Left ventricle myocardium superior (tissue), 1 donor: ENCODE measurements around the gene MYOM3. TPM values are rescaled to one million over a fixed set of nuclear protein-coding genes. Genes with fewer than 3 reads are reported as not detected.

Source experiments
- ATAC-seq: fragments of 200-7000 bp; cut with Tn5 transposase; one replicate; pipeline ENCODE4 v1.9.1; 2020; ENCODE audit warnings: mild to moderate bottlenecking, moderate library complexity
- DNase-seq: peaks from one replicate; pipeline ENCODE4 v3.0.0-alpha.2; 2020
- intact Hi-C: fragments of 100-400 bp; cut with micrococcal nuclease; formaldehyde crosslinking; loops from one replicate; pipeline ENCODE4 v1.11.0; 2022
- total RNA-seq: library from RNA; stranded (reverse); fragmentation: NEBNext Ultra II Directional; extraction: Animal tissue kit (Norgen Biotek cat#: 25700); gene quantifications from one replicate; pipeline ENCODE4 v1.2.1, GENCODE V29; 2021
- donor health status: DM: no; HTN: yes; CAD: no; lungs with severe emphysema.

Gene MYOM3
- total RNA-seq, 1 donor from 2014 or later: 409 TPM

DNA sequence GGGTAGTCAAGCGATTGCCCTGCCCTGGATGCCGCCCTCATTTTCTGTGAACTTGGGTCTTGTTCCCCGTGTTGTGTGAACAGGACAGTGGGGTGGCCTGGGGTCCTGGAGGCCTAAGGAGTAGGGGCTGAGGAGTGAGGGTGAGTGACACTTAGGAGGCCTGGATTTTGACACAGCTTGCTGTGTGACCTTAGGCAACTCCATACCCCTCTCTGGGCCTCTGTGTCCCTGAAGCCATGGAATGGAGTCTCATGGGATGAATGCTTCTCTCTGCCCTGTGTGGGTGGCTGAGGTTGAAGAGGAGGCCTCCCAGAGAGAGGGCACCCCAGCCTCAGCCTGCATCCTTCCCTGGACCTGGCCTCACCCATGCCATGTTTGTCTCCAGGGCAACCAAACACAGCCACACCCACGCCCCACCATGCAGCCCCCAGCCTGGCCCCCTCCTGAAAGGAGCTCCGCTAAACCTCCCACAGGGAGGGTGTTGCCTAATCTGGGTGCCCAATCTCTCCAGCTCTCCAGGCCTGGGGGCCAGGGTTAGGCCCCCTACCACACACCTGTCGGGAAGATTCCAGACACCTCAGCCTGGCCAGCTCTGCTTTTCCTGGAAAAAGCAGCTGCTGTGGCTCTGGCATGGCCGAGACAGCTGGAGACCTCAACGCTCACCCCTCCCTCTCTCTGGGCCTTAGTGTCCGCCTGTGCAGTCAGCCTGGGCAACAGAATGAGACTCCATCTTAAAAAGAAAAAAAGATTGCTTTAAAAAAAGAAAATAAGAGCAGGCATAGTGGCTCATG lies 9.9 kb downstream of the MYOM3 start:
- DNase-seq (no peak), ATAC-seq (peak; percentile 2)

DNA sequence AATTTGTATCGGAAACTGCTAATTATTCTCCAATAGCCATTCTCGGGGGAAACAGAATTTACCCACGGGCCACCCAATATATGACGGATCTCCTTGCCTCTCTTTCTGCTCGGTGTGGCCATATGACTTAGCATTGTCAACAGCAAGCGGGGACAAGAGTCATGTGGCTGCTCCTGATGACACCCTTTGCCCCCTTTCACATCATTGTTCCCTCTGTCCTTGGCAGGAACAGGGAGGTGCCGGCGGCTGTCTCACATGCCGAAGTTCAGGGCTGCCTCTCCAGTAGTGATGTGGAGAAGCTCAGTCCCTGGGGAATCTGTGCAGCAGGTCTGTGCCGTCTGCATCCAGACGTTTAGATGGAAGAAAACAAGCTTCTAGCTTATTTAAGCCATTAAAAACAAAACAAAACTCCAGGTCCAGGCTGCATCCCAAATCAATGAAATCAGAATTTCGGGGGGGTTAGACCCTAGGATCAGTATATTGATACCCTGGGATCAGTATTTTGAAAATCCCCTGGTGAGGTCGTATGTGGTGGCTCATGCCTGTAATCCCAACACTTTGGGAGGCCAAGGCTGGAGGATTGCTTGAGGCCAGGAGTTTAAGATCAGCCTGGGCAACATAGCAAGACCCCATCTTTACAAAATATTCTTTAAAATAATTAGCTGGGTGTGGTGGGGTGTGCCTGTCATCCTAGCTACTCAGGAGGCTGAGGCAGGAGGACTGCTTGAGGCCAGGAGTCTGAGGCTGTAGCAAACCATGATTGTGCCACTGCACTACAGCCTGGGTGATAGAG lies 10.8 kb downstream of the MYOM3 start:
- no peak for ATAC-seq
- no peak for DNase-seq
- intact Hi-C loops: no loop called here

More for the DNA sequence above, 9.9 kb downstream of the MYOM3 start:
- intact Hi-C loops: no loop called here

DNA sequence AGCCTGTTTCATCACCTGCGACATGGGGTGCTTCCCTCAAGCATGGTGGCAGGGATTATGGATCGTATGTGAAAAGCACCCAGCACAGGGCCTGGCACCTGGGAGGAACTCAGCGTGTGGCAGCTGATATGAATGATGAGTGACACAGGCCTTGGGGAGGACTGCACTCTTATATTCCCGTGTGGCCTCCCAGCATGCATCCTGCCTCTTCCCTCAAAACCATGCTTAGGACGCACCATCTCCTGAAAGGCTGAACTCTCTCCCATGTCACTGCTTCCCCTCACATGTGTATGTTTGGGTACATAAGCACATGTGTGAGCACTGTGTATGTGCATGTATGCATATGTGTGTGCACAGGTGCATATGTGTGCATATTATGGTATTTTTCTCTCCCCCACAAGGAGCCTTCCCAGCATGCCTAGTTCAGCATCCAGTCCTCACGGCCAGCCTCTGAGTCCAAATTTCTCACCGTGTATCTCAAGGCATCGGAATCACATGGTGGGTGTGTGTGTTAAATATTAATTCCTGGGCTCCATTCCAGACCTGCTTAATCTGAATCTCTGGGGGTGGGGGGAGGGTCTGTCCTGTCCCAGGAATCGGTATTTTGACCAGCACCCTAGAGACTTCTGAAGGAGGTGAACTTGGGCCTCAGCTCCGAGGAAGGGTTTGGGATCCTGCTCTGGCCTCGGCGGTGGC lies 12.8 kb downstream of the MYOM3 start:
- intact Hi-C loops: no loop called here
- no peak for DNase-seq
- ATAC-seq: no peak

DNA sequence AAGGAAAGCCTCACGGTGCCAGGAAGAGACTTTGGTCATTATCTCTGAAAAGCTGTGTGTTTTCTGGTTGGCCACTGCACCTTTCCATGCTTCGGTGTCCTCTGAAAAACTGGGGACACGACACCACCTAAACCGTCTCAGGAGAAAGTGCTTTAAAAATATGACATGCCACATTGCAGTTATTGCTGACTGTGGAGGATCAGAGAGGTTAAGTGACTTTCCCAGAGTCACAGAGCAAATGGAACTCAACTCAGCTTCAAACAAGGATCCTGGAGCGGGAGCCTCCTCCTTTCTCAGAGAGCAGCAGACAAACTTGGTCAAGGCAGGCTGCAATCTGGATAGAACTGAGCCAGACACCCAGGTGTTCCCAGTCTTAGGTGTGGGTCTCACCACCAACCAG lies 13.8 kb downstream of the MYOM3 start:
- intact Hi-C loops: no loop called here
- DNase-seq (no peak), ATAC-seq (no peak)

DNA sequence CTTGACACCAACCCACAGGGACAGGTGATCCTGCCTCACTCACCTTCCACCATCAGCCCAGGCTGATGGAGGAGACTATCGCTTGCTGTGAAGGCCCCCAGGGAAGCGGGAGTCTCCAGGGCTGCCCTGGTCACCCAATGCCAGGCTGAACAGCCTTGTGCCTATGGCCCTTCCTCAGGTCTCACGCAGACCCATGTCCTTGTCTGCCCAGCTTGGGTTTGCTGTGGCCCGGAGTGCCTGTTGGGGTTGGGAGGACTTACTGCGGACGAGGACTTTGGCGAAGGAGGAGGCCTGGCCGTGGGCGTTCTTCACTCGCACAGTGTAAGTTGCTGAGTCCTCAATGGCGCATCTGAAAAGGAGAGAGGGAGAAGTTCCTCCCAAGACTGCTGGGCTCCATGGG lies 14.3 kb downstream of the MYOM3 start:
- DNase-seq (no peak), ATAC-seq (no peak)
- intact Hi-C loops: no loop called here

DNA sequence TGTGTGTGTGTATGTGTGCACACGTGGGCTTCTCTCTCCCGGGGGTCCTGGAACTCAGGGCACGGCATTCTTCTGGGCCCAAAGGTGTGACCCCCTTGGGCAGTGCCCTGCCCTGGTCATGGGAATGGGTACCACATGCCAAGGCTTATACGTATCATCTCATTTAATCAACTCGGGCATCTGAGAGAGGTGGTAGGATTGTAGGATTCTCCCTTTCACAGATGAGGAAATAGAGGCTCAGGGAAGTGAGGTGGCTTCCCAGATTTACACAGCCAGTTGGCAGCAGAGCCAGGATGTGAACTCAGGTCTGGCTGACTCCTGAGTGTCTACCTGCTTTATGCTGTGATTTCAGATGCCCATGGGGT lies 15.2 kb downstream of the MYOM3 start:
- intact Hi-C loops: no loop called here
- no peak for ATAC-seq
- DNase-seq: no peak

DNA sequence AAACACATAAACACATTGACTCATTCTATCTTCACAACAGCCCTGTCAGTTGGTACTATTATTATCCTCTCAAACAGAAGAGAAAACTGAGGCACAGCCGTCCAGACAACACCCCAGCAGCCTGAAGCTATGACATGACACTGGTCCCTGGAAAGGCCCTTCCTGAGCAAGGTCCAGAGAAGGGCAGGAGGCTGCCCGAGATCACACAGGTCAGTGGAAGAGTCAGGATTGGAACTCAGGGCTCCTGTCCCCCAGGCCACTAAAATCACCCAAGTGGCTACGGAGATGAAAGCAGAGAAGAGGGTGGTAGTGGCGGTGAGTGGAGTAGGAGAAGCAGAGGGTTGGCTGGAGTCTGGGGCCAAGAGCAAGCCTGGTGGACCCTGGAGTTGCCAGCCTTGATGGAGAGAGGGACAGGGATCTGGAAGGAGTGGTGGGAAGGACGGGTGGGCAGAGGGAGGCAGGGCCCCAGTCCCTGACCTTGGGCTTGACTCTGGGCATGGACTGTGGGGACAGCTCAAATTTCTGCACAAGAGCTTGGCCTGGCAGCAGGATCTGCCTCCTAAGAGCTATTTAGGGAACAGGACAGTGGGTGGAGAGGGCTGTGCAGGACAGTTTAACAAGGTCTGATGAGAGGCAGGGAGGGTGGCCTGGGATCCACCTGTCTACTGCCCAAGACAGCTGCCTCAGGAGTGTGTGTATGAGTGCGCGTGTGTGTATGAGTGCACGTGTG lies 15.8 kb downstream of the MYOM3 start:
- intact Hi-C loops: no loop called here
- peak; percentile 76 for DNase-seq
- ATAC-seq: peak; percentile 80

DNA sequence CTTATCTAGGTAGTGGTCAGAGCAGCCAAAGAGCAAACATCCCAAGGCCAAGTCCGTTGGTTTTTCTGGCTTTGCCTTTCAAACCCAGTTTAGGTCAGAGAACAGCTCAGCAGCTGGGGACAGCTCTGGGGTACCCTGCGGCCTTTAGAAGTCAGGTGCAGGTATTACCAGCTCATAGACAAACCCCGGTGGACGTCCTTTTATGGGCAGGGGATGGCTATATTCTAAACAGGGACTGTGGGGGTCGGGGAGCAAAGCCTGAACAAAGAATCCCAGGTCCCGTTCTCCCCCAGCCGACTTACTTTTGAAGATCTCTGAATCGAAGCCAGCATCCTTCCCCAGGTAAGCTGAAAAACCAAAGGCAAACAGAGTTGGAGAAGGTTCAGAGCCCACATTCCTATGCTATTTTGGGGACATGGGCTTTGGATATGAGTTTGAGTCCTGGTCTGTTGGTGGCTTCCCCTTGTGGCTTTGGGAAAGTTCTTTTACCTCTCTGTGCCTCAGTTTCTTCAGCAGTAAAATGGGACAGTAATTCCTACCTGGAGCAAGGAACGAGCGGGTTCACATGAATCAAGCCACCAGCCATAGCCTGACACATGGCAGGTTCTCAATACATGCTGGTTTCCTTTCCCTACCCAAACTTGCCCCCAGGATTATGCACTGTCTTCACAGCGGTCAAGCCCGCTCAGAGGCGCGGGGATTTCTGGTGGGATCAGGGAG lies 16.6 kb downstream of the MYOM3 start:
- intact Hi-C loops: no loop called here
- ATAC-seq (no peak), DNase-seq (no peak)

DNA sequence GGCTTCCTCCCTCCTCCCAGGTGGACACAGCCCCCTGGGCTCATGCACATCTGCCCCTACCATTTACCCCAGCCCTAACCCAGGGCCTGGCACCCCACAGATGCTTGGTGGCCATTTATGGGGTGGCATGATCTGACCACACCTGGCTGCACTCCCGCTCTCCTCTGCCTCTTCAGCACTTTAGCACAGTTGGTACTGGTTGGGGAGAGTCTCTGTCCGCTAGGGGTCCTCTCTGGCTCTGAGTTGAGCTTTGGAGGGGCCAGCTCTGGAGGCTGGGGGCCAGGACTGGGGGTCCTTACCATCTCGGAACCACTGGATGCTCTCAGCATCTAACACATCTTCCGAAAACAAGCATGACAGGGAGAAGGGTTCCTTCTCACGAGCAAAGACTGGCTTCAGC lies 17.4 kb downstream of the MYOM3 start:
- no peak for ATAC-seq
- intact Hi-C loops: no loop called here
- no peak for DNase-seq

DNA sequence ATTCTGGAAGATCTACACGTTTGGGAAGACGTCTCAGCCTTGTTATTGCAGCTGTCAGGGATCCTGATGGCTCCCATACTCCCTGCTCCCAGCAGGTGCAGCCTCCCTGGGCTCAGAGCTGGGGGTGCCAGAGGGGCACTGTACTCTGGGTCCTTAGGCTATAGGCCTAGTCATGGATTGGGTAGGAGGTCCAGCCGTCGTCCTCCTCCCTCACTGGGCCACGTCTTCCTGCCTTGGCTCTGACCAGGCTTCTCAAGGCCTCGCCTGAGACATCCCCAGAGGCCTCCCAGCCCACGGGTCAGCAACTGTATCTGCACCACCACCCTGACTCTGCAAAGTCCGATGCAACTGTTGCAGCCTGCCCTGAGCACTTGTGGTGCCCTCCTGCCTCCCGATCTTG lies 18.2 kb downstream of the MYOM3 start:
- ATAC-seq (no peak), DNase-seq (no peak)
- intact Hi-C loops: no loop called here

DNA sequence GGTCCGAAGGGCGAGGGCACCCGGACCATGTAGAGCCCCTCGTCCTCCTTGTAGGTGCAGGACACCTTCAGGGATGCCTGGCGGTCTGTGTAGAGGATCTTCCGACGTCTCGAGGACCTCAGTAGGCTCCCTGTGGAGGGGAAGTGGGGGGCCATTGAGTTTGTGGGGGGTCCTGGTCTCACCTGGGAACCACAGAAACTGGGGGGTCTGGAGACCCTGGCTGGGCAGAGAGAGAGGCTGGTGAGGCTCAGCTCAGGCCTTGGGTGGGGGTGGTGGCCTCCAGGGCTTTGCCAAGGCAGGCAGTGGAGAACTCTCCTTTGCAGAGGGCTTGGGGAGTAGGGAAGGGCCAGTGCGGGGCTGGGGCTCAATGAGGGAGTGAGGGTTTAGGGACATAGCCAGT lies 19.0 kb downstream of the MYOM3 start:
- intact Hi-C loops: no loop called here
- no peak for ATAC-seq
- no peak for DNase-seq

DNA sequence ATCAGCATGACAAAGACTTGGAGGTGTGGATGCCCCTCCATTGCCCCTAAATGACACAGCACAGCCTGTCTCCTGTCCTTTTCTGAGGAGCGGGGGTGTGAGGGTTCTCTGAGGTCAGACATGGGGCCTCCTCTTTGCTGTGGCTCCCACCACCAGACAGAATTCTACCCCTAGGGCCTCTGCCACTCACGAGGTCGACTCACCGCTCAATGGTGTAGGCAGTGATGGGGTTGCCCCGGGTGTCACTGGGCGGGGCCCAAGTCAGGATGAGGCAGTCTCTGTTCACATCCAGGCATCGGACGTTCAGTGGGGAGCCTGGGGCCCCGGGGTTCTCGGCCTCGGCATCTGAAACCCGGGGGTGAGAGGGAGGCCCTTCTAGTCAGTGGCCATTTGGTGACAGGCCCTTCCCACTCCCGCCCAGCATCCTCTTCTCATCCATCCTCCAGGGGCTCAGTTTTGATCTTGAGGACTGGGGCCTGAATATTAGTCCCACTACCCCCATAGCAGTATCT lies 19.9 kb downstream of the MYOM3 start:
- intact Hi-C loops: no loop called here
- no peak for ATAC-seq
- DNase-seq: no peak

DNA sequence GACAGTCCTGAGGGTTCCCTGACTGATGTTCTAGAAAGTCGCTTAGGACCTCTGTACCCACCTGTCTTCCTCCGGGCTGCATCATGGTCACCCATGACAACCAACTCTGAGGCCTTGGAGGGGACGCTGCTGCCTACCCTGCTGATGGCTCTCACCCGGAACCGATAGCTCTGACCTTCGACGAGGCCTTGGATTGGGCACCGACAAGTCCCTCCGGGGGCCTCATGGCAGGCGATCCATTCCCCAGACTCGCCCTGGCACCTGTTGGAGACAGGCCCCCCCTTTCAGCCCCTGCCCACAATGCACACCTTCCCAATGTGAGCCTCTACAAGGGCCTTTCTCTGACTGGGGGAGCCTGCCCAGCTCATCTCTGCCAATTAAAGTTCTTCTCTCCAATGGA lies 21.2 kb downstream of the MYOM3 start:
- intact Hi-C loops: no loop called here
- DNase-seq: no peak
- peak; percentile 4 for ATAC-seq

DNA sequence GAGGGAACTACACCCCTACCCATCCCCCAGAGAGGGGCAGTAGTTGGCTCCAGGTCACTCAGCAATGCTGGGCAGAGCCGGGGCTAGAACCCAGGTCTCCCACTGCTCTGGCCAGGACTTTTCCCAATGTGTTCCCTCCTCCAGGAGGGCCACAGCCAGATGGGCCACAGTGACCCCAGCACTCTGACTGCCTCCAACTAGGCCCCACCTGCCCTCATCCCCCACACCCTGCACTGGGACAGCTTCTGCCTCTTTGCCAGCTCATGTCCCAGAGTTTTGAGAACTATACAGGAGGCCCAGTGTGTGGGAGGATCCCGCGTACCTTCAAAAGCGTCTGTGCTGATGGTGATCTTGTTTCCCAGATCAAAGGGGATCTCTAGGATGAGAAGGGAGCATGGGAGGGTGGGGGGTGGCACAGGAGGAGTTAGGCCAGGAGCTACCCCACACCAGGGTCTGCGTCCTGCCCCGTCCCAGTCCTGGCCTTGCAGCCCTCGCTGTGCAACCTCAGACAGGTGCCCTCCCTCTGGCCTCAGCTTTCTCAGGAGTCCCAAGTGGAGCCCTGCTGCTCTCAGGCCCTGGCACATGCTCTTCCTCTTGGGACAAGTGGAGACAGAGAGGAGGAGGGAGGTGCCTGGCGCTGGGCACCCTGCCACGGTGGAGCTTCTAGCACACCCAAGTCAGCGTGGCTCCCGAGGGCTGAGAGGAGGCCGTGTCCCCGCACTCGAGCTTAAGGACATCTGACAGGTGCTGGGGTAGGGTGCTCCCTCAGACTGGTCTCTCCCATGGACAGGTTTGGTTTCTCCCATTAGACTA lies 22.0 kb downstream of the MYOM3 start:
- DNase-seq (peak; percentile 87), ATAC-seq (peak; percentile 84)
- intact Hi-C loops: no loop called here

DNA sequence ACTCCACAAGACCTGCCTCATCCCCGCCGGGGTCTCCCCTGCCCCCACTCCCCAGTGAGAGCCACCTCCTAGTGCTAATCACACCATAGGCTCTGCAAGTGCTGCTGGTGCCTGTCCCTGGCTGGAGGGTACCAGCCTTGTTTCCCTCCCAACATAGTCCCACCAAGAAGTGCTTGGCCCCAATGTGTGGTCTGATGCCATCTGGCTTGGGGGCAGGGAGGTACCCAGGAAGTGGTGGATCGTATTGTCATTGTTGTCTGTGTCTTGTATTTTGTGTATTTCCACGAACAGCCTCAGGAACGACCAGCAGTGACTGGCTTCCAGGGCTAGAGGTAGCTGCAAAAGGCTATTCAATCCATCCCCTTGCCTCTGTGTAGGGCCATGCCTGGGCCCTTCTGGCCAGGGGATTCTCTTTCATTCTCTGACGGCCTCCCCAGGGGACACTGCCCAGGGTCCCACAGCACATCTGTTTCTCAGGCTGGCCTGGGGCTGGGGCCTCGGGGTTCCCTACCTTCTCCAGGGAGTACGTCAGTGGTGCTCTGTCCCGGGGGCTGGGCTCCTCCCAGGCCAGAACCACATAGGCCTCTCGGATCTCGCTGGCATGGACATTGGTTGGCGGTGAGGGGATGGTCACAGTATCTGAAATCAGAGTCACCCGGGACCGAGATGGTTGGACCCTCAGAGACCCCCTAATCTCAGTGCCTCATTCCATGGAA lies 22.8 kb downstream of the MYOM3 start:
- no peak for ATAC-seq
- intact Hi-C loops: no loop called here
- no peak for DNase-seq

DNA sequence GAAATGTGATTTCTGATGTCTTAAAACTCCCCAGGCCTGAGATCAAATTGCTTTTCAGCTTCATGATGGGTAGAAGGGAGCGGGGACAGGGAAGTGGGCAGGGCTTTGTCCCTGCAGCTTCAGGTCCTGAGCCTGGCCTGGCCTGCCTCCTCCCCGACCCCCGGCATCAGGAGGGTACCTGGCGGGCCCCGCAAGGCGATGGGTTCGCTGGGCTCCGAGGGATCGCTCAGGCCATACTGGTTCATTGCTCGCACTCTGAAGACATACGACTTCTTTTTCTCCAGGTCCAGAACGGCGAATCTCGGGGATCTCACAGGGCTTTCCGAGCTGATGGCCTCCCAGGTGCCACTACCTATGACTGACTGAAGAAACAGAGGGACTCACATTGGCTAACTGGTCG lies 25.5 kb downstream of the MYOM3 start:
- intact Hi-C loops: no loop called here
- DNase-seq (no peak), ATAC-seq (no peak)

DNA sequence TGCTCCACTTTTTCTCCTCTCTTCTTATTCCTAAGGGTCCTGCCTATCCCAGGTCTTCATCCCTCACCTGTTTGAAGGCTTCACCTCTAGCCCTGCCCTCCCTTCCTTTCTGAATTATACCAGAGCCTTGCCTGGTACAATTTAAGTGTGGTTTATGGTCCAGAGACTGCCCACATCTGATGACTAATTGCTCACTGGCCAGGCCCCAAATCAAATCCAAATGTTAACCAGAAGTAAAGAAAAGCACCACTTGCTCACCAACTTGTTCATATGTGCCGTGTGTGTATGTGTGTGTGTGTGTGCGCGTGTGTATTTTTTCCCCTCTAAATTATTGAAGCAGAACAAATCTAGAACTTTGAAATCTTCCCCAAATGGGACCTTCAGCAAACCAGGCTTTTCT lies 26.4 kb downstream of the MYOM3 start:
- no peak for ATAC-seq
- intact Hi-C loops: no loop called here
- no peak for DNase-seq
